Measurements from ENCODE around the gene ZPBP2. TPM values are rescaled to one million over a fixed set of nuclear protein-coding genes. Genes with fewer than 3 reads are reported as not detected.

The ZPBP2 gene
- total RNA-seq, 1 experiment from 2014 or later, result not detected

DNA sequence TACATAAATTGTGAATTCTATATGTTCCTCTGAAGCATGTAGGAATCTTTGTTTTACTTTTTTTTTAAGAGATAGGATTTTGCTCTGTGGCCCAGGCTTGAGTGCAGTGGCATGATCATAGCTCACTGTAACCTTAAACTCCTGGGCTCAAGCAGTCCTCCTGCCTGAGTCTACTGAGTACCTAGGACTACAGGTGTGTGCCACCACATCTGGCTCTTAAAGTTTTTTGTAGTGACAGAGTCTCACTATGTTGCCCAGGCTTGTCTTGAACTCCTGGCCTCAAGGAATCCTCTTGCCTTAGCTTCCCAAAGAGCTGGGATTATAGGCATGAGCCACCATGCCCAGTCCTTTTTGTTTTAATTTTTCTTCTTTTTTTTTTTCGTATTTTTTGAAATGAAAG lies 29.2 kb upstream of the ZPBP2 start:
- no CpG with 5 or more reads among the region's 1 CpG for WGBS (ENCODE audit: extremely low coverage, insufficient read length, low lambda C conversion rate)
- H3K4me2 ChIP-seq (ENCODE audit: insufficient read depth, insufficient read length, low read length), result no peak overlapping the region
- Mint-ChIP-seq H3K27ac (no peak overlapping the region), H3K36me3 (ENCODE audit: insufficient read depth in 1 of 3, low read depth in 3 of 3) (no peaks in the 10 kb centered on the region), H3K4me1 (no peaks in the 10 kb centered on the region), H3K9me3 (peaks cover 8 to 12% of the 10 kb centered on the region in 2 experiments; a peak in 4 of 5 replicates), H3K27me3 (ENCODE audit: low read depth) (peaks cover 10% of the 10 kb centered on the region), H3K4me3 (no peak overlapping the region)
- H3K14ac ChIP-seq (ENCODE audit: insufficient read depth, low read length), result no peak overlapping the region
- H2BK15ac ChIP-seq (ENCODE audit: low read depth, low read length), result no peak overlapping the region
- DNase-seq, result no peak
- no peak overlapping the region for H4K91ac ChIP-seq (ENCODE audit: insufficient read length, low read depth, low read length)
- H2AK5ac ChIP-seq (ENCODE audit: insufficient read length, low read length), result no peak overlapping the region
- no peak overlapping the region for H3K27ac ChIP-seq (ENCODE audit: insufficient read length, low read depth, low read length)
- H3K27me3 ChIP-seq (ENCODE audit: insufficient read depth, low read length), result no peaks in the 10 kb centered on the region
- no peaks in the 10 kb centered on the region for H3K79me1 ChIP-seq (ENCODE audit: insufficient read depth, low read depth, low read length, poor library complexity, severe bottlenecking)
- H3K23me2 ChIP-seq (ENCODE audit: insufficient read length, low read depth, low read length, poor library complexity, severe bottlenecking), result no peaks in the 10 kb centered on the region
- H2BK20ac ChIP-seq (ENCODE audit: low read depth, low read length, poor library complexity, severe bottlenecking), result no peak overlapping the region
- no peak overlapping the region for H4K8ac ChIP-seq (replicated peaks; ENCODE audit: insufficient read length, low read depth, low read length)
- no peaks in the 10 kb centered on the region for H3K79me2 ChIP-seq (ENCODE audit: insufficient read depth, low read length)
- no peak overlapping the region for H3K56ac ChIP-seq (ENCODE audit: insufficient read length, low read depth, low read length)
- H4K20me1 ChIP-seq (ENCODE audit: control insufficient read depth, insufficient read depth, insufficient read length), result no peaks in the 10 kb centered on the region
- H2BK5ac ChIP-seq (ENCODE audit: insufficient read length, low read length), result no peak overlapping the region
- no peak overlapping the region for H3K23ac ChIP-seq (ENCODE audit: insufficient read length, low read depth, low read length)
- no peak overlapping the region for H3T11ph ChIP-seq (ENCODE audit: low read length)
- no peak overlapping the region for H3K4ac ChIP-seq (ENCODE audit: low read depth, low read length)
- no peak overlapping the region for H3K18ac ChIP-seq (ENCODE audit: insufficient read length, low read depth, low read length)
- no peak overlapping the region for H2AFZ ChIP-seq (ENCODE audit: low read length)
- H3K9ac ChIP-seq (ENCODE audit: extremely low read depth, insufficient read length, low read length), result no peak overlapping the region
- TF ChIP-seq, protein P1, sequence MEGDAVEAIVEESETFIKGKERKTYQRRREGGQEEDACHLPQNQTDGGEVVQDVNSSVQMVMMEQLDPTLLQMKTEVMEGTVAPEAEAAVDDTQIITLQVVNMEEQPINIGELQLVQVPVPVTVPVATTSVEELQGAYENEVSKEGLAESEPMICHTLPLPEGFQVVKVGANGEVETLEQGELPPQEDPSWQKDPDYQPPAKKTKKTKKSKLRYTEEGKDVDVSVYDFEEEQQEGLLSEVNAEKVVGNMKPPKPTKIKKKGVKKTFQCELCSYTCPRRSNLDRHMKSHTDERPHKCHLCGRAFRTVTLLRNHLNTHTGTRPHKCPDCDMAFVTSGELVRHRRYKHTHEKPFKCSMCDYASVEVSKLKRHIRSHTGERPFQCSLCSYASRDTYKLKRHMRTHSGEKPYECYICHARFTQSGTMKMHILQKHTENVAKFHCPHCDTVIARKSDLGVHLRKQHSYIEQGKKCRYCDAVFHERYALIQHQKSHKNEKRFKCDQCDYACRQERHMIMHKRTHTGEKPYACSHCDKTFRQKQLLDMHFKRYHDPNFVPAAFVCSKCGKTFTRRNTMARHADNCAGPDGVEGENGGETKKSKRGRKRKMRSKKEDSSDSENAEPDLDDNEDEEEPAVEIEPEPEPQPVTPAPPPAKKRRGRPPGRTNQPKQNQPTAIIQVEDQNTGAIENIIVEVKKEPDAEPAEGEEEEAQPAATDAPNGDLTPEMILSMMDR (conservative IDR thresholded peaks at IDR 0.05), result no peak
- H2BK120ac ChIP-seq (ENCODE audit: low read depth, low read length, poor library complexity, severe bottlenecking), result no peak overlapping the region
- H3K4me1 ChIP-seq (ENCODE audit: insufficient read depth, low read length), result no peaks in the 10 kb centered on the region
- no peaks in the 10 kb centered on the region for H3K9me3 ChIP-seq (ENCODE audit: control insufficient read depth, low read depth, low read length)
- H4K5ac ChIP-seq (ENCODE audit: insufficient read length, low read depth, low read length), result no peak overlapping the region
- no peak overlapping the region for H2BK12ac ChIP-seq (ENCODE audit: insufficient read length, low read depth, low read length)

All from H9 (cell line).